Kidney (tissue), 14 donors: ENCODE data around the gene OR10AD1. TPM values are rescaled to one million over a fixed set of nuclear protein-coding genes. Genes with fewer than 3 reads are reported as not detected.

Experiments
- DNase-seq, 5 donors: peaks; one replicate each; pipeline ENCODE4 v3.0.0-alpha.2; 2013 to 2020
- FAIRE-seq: peaks from 2 replicates; lab custom pipeline; 2012; peaks lifted over from hg19 to GRCh38; lab: Jason Lieb, UNC
- H3K27ac ChIP-seq, 2 donors: one replicate each; pipeline ENCODE4 v1.7.0; 2013; ENCODE audit warnings: low read depth in 2 of 2, low read length in 2 of 2, inconsistent platforms in 1 of 2
- H3K27me3 ChIP-seq: one replicate; pipeline ENCODE4 v1.7.1; 2013; ENCODE audit warnings: low read length, inconsistent platforms; ENCODE audit not compliant: control insufficient read depth, insufficient read depth
- H3K36me3 ChIP-seq, 3 donors: one replicate each; pipeline versions ENCODE4 v1.7.0 to v1.7.1; 2013; ENCODE audit warnings: low read length in 3 of 3, control low read depth in 1 of 3, inconsistent platforms in 1 of 3; ENCODE audit not compliant: insufficient read depth in 3 of 3, control insufficient read depth in 2 of 3
- H3K4me1 ChIP-seq, 3 donors: one replicate each; pipeline versions ENCODE4 v1.7.0 to v1.7.1; 2013; ENCODE audit warnings: low read length in 3 of 3, inconsistent platforms in 1 of 3, low read depth in 1 of 3; ENCODE audit not compliant: control insufficient read depth in 2 of 3, insufficient read depth in 2 of 3
- H3K4me3 ChIP-seq, 3 donors: one replicate each; pipeline versions ENCODE4 v1.7.0 to v1.8.1; 2013; ENCODE audit warnings: low read length in 3 of 3, control low read depth in 1 of 3, inconsistent platforms in 1 of 3
- H3K9ac ChIP-seq, 3 donors: one replicate each; pipeline versions ENCODE4 v1.7.0 to v1.7.1; 2013; ENCODE audit warnings: low read length in 3 of 3, control low read depth in 1 of 3, inconsistent platforms in 1 of 3
- H3K9me3 ChIP-seq, 3 donors: one replicate each; pipeline versions ENCODE4 v1.7.0 to v1.7.1; 2013; ENCODE audit warnings: low read length in 3 of 3, control low read depth in 1 of 3, inconsistent platforms in 1 of 3; ENCODE audit not compliant: control insufficient read depth in 2 of 3, insufficient read depth in 1 of 3
- intact Hi-C: fragments of 100-400 bp; cut with DNase I; formaldehyde crosslinking; loops from one replicate; pipeline ENCODE4 v1.11.1; 2022
- polyA plus RNA-seq: library from polyadenylated mRNA; stranded (reverse); fragments of 350-450 nt; fragmentation: Illumina TruSeq; extraction: RNeasy Lipid Tissue Mini Kit (QIAGEN cat#74804); gene quantifications from one replicate; pipeline ENCODE4 v1.2.3, GENCODE V29; 2014; ENCODE audit warnings: low read depth, low replicate concordance; ENCODE audit not compliant: insufficient read depth
- total RNA-seq: library from RNA; stranded (reverse); fragmentation: NEBNext Ultra II Directional; extraction: Animal tissue kit (Norgen Biotek cat#: 25700); gene quantifications from one replicate; pipeline ENCODE4 v1.2.1, GENCODE V29; 2021
- TF ChIP-seq, protein P1 (sequence below): IDR thresholded peaks from 3 replicates; pipeline ENCODE4 v1.5.1; 2012; ENCODE audit warnings: mild to moderate bottlenecking, moderate library complexity, borderline replicate concordance; ENCODE audit not compliant: insufficient read depth; ENCODE audit errors: extremely low read depth
- donor health status: control.
- donor health status: control.
- donor health status: control.
- donor health status: control.
- donor health status: control.
- donor health status: DM: yes; HTN: yes; CAD: no.
- donor health status: Normal renal cell carcinoma (clear cell type).

The OR10AD1 gene
- total and polyA plus RNA-seq, 2 donors from 2014 or later, result not detected

GRCh38 chr12:48191096-48191495, 12.0 kb downstream of the OR10AD1 start:
- intact Hi-C loops, result no loop called here
- TF ChIP-seq, protein P1, sequence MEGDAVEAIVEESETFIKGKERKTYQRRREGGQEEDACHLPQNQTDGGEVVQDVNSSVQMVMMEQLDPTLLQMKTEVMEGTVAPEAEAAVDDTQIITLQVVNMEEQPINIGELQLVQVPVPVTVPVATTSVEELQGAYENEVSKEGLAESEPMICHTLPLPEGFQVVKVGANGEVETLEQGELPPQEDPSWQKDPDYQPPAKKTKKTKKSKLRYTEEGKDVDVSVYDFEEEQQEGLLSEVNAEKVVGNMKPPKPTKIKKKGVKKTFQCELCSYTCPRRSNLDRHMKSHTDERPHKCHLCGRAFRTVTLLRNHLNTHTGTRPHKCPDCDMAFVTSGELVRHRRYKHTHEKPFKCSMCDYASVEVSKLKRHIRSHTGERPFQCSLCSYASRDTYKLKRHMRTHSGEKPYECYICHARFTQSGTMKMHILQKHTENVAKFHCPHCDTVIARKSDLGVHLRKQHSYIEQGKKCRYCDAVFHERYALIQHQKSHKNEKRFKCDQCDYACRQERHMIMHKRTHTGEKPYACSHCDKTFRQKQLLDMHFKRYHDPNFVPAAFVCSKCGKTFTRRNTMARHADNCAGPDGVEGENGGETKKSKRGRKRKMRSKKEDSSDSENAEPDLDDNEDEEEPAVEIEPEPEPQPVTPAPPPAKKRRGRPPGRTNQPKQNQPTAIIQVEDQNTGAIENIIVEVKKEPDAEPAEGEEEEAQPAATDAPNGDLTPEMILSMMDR, result no peak
- Histone ChIP-seq H3K9me3 (no peaks in the 10 kb centered on the region), H3K4me3 (no peak overlapping the region), H3K27ac (no peak overlapping the region), H3K4me1 (no peaks in the 10 kb centered on the region), H3K27me3 (no peaks in the 10 kb centered on the region), H3K9ac (no peak overlapping the region), H3K36me3 (no peaks in the 10 kb centered on the region)
- DNase-seq (no peak), FAIRE-seq (no peak)

- Histone ChIP-seq H3K9ac (no peak overlapping the region), H3K27me3 (peaks cover 5% of the 10 kb centered on the region), H3K9me3 (no peaks in the 10 kb centered on the region), H3K4me1 (no peaks in the 10 kb centered on the region), H3K4me3 (no peak overlapping the region), H3K27ac (no peak overlapping the region), H3K36me3 (no peaks in the 10 kb centered on the region)
- FAIRE-seq (peak; percentile 3), DNase-seq (peak in 4 of 5 donors; percentile 79 to 90 (median 84))
- intact Hi-C loops, result no loop called here
- TF ChIP-seq, protein P1, result peak; percentile 81
These were observed 13.6 kb downstream of the OR10AD1 start for GRCh38 chr12:48189331-48190125.

- H3K27ac ChIP-seq, result no peak overlapping the region
- TF ChIP-seq, protein P1, result no peak
- intact Hi-C loops, result no loop called here
- H3K9me3 ChIP-seq, result no peaks in the 10 kb centered on the region
- no peak overlapping the region for H3K4me3 ChIP-seq
- FAIRE-seq (no peak), DNase-seq (no peak)
- H3K27me3 ChIP-seq, result peaks cover 6% of the 10 kb centered on the region
- no peak overlapping the region for H3K9ac ChIP-seq
- H3K36me3 ChIP-seq, result no peaks in the 10 kb centered on the region
- peaks cover 0 to 6% (median 0%) of the 10 kb centered on the region in 3 donors for H3K4me1 ChIP-seq
These were observed 15.0 kb downstream of the OR10AD1 start for GRCh38 chr12:48187916-48188695.
